Stimulated activated CD8-positive, alpha-beta memory T cell treated with anti-CD3 and anti-CD28 coated beads, Interleukin-7, amount 100 ng/mL, for 48 hours (primary cell): ENCODE data around the gene AADAC.
"Not testable (repeated sequence)": the region's sequence is repeated elsewhere in the genome, so short reads cannot be mapped to it uniquely, and the experiment has no call there.

ENCODE experiments used
- DNase-seq, 2 donors: peaks; one replicate each; pipeline ENCODE4 v3.0.0-alpha.2; 2020; ENCODE audit warnings: low read depth in 1 of 2; ENCODE audit errors: extremely low read depth in 1 of 2

The AADAC gene

GRCh38 chr3:151796105-151796680 lies 17.7 kb upstream of the AADAC start:
- DNase-seq, result no peak

DNA sequence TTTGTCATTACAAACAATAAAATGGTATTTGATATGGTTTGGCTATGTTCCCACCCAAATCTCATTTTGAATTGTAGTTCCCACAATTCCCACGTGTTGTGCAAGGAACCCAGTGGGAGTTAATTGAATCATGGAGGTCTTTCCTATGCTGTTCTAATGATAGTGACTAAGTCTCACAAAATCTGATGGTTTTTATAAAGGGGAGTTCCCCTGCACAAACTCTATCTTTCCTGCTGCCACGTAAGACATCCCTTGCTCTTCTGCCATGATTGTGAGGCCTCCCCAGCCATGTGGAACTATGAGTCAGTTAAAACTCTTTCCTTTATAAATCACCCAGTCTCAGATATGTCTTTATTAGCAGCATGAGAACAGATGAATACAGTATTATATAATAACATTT lies 15.4 kb upstream of the AADAC start:
- DNase-seq, result no peak

DNA sequence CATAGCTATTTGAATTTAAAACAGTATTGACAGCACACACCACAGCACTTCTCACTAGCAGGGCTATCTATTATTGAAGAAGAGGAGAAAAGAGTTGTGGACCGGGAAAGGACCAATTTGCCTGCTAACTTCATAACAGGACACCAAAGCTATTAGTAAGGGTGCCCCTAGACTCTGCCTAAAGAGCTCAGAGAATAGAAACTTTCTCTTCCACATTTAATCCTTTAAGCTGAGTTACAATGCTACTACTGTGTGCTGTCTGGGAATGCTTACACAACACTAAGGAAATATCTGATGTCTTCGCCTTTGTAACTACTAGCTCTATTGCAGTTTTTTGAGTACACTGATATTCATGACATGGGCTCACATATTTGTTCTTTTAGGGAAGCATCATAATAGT lies 13.5 kb upstream of the AADAC start:
- DNase-seq, result no peak

- no peak for DNase-seq
Measured at GRCh38 chr3:151804267-151804666, 9.6 kb upstream of the AADAC start.

GRCh38 chr3:151806838-151807237 lies 7.1 kb upstream of the AADAC start:
- no peak for DNase-seq

DNA sequence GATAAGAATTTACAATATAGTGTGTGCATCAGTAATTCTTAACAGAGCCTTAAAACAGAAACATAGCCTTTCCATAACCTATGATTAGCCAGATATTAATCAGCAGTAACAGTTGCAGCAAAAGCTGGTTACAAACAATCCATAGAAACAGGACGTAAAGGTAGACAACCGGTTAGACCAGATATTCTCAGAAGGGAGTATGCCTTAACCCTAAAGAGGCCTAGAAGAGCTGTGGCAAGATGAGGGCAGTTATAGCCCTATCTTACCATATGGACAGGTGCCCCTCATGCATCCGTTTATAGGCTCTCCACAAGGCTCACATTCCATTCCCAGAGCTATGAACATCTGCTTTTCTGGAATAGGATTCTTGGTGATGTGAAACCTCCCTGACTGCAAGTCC lies 5.0 kb upstream of the AADAC start:
- DNase-seq, result not testable (repeated sequence)

- no peak for DNase-seq
Measured at GRCh38 chr3:151811474-151811873, 2.4 kb upstream of the AADAC start.

DNA sequence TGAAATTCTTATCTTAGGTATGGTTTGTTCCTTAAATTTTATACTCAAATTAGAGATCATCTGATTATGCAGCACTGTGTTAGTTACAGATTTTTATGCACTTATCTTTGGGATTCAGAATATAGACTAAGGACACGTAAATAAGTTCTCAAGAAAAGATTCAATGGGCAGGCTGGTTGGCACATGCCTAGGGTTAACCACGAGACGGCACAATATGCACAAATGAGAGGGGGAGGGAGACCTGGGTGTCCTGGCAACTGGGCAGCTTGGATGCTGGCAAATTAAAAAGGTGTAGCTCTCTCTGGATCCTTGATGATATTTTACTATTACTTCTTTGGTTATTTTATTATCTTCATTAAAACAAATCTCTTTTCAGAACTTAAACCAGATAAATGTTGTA lies 672 bp downstream of the AADAC start:
- no peak for DNase-seq

DNA sequence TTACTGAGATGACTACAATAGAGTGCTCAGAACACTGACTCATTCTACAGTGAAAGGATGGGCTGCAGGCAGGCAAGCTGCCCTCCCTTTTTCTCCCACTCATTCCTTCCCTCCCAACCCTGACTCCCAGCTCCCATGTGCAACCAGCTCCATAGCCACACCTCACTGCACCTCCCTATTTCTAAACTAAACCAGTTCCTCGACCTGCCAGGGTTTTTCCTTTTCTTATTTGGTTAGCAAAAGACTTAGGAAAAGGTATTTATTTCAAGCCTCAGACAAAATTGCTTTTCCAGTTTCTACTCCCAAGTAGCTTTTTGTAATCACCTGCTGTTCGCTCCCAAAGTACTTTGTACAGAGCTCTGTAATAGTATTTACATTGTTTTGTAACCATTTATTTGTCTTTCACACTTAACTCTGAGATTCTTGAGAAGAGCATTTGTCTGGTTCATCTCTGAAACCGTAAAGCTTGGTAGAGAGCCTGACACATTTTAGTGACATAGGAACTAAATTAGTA lies 2.2 kb downstream of the AADAC start:
- DNase-seq, result no peak

DNA sequence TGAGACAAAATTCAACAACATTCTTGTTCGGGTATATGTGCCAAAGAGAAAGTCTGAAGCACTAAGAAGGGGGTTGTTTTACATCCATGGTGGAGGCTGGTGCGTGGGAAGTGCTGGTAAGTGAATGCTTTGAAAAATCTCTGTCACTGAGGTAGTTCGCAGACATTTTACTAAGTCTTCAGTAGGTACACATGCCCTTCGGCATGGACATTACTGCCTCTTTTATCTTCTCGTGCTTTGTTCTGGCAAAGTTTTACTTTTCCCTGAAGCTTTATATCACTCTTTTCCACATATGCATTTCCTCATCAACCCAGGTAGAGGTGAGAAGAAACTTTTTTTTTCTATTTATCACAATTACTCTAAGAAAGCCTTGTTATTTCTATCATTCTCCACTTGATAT lies 3.6 kb downstream of the AADAC start:
- no peak for DNase-seq

DNA sequence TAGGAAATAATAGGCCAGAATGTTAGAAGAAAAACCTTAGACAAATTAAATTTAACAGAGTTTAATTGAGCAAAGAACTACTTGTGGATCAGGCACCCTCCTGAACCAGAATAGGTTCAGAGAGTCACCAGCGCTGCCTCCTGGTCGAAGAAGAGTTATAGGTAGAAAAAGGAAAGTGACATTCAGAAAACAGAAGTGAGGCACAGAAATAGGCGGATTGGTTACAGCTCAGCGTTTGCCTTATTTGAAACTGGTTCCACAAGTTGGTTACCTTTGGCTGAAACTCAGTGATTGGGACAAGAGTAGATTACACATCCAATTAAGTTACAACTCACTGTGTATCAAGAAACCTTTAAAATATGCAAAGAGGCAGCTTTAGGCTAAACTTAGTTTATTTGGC lies 4.4 kb downstream of the AADAC start:
- no peak for DNase-seq

DNA sequence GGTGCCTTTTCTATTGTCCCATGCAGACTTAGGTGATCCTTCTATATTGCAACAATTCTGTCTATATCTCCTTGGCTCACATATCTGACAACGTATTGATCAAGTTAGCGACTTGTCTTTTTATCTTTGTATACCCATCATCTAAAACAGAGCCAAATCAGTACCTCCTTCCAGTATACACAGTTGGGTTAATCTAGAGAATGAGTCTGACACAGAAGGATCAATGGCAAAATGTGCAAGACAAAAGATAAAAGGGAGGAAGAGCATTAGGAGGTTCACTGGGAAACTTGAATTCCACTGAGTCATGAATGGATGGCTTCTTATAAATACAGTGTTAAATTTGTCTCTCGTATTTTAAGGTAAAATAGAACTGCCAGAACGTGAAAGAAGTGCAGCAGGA lies 6.0 kb downstream of the AADAC start:
- no peak for DNase-seq

DNA sequence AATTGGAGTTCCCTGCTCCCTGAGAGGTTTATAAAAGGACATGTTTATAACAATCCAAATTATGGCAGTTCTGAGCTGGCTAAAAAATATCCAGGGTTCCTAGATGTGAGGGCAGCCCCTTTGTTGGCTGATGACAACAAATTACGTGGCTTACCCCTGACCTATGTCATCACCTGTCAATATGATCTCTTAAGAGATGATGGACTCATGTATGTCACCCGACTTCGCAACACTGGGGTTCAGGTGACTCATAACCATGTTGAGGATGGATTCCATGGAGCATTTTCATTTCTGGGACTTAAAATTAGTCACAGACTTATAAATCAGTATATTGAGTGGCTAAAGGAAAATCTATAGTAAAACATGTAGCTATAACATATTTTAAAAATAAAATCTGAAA lies 13.9 kb downstream of the AADAC start:
- no peak for DNase-seq

DNA sequence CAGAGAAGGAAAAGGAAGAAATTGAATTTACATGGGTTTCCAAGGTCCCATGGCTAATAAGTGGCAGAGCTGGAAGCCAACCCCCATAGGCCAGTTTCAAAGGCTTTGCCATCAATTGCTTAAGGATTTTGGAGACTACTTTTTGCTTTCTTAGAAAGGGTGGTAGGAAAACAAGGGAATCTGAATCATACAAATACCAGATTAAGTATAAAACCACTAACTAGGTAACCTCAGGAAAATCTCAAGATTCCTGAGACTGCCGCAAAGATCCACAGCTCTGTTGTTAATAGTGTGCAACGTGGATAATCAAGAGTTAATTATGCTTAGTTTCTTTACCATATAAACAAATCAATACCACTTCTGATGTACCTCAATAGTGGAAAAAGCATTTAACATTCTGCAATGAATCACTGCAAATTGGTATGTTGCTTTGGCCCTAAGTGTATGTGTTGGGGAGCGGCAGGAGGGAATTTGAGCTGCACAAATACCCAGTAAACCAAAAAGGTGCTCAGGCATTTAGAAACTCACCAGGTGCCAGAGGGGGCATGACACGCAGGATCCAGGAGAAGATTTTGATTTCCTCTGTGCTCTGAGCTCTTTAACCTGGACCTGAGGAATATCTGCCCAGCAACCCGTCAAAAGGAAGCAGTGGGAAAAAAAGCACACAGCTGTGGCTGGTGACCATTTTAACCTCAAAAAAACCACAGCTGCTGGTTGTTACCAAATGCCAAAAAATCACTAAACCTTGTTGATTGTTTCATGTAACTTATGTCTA lies 22.0 kb downstream of the AADAC start:
- DNase-seq, result no peak

DNA sequence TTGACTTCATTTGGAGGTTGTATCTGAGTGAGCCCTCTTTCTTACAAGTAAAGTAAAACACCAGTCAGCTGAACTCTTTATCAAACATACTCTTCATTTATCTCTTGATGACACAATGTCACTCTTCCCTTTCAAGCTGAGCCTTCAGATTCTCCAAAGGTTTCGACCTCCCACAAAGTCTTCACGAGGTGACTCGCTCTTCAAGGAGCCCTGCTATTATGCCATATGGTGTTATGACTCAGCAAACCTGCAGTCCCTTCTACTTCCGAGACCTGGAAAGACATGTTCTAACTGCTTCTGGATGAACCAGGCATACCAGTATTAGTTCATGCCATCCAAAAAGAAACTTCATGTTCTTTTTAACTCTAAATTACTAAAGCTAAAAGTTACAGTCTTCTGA lies 23.1 kb downstream of the AADAC start:
- DNase-seq, result no peak

- no peak for DNase-seq
Measured at GRCh38 chr3:151838574-151839312, 24.8 kb downstream of the AADAC start.

DNA sequence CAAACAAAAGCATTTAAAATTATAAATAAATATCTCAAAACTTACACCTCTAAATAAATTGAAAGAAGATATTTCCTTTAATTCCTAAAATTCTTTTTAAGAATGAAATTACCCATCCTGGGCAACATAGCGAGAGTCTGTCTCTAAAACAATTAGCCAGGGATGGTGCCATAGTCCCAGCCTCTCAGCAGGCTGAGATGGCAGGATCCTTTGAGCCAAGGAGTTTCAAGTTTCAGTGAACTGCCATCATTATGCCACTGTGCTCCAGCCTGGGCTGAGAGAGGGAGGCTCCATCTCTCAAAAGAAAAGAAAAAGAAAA lies 25.4 kb downstream of the AADAC start:
- no peak for DNase-seq

- no peak for DNase-seq
Measured at GRCh38 chr3:151841801-151842200, 27.9 kb downstream of the AADAC start.

DNA sequence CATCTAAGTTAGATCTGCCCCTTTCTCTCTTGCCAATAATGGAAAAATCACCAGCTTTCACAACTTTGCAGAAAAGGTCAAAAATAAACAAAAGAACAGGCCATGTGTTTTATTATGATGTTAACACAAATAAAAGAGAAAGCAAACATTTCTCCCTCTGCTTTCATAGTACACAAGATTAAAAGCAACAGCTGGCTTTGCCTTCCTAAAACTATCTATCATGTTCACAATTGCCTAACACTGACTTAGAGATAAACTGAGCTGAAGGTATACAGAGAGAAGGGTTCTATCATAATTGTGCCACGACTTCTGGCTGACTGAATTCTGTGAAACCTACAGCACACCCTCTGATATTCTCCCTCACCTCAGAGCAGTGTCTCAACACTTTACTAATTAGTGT lies 29.4 kb downstream of the AADAC start:
- no peak for DNase-seq

GRCh38 chr3:151845306-151845905 lies 31.5 kb downstream of the AADAC start:
- no peak for DNase-seq

DNA sequence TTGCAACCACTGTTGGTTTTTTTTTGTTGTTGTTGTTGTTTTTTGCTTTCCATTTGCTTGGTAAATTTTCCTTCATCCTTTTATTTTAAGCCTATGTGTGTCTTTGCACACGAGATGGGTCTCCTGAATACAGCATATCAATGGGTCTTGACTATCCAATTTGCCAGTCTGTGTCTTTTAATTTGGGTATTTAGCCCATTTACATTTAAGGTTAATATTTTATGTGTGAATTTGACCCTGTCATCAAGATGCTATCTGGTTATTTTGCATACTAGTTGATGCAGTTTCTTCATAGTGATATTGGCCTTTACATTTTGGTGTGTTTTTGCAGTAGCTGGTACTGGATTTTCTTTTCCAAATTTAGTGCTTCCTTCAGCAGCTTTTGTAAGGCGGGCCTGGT lies 36.1 kb downstream of the AADAC start:
- not testable (repeated sequence) for DNase-seq
